GM23338 (cell line): ENCODE measurements around the gene ADGRD1. TPM values are rescaled to one million over a fixed set of nuclear protein-coding genes. Genes with fewer than 3 reads are reported as not detected.

Source experiments
- ATAC-seq: fragments of 200-7000 bp; cut with Tn5 transposase; 3 replicates; pipeline ENCODE4 v1.9.1; 2020
- DNase-seq: peaks from one replicate; pipeline ENCODE4 v3.0.0-alpha.2; 2015; ENCODE audit warnings: low spot score
- H2AFZ ChIP-seq: fragments of 200-600 bp; sonication (generic); 2 replicates; pipeline ENCODE4 v1.8.0; 2016; ENCODE audit warnings: antibody characterized with exemption, mild to moderate bottlenecking, moderate library complexity
- H3F3A ChIP-seq: fragments of 200-600 bp; sonication (generic); replicated peaks from 2 replicates; pipeline ENCODE4 v1.8.0; 2017; ENCODE audit warnings: antibody characterized with exemption, mixed run types, low read depth
- H3K27ac ChIP-seq: fragments of 200-600 bp; sonication (generic); 2 replicates; pipeline ENCODE4 v1.6.1; 2016; ENCODE audit warnings: low read depth
- H3K27me3 ChIP-seq: fragments of 200-600 bp; sonication (generic); 2 replicates; pipeline ENCODE4 v1.8.0; 2016; ENCODE audit warnings: mild to moderate bottlenecking, mixed run types, moderate library complexity; ENCODE audit not compliant: insufficient read depth
- H3K36me3 ChIP-seq: fragments of 200-600 bp; sonication (generic); 2 replicates; pipeline ENCODE4 v1.8.0; 2016; ENCODE audit warnings: mild to moderate bottlenecking; ENCODE audit not compliant: insufficient read depth
- H3K4me1 ChIP-seq: fragments of 200-600 bp; sonication (generic); 2 replicates; pipeline ENCODE4 v1.8.0; 2016; ENCODE audit warnings: mild to moderate bottlenecking, moderate library complexity; ENCODE audit not compliant: insufficient read depth
- H3K4me2 ChIP-seq: fragments of 200-600 bp; sonication (generic); 2 replicates; pipeline ENCODE4 v1.7.1; 2017; ENCODE audit warnings: mixed run types
- H3K4me3 ChIP-seq: fragments of 200-600 bp; sonication (generic); 2 replicates; pipeline ENCODE4 v1.6.1; 2016; ENCODE audit warnings: mixed run types
- H3K79me2 ChIP-seq: fragments of 200-600 bp; sonication (generic); replicated peaks from 2 replicates; pipeline ENCODE4 v1.8.0; 2017; ENCODE audit warnings: mild to moderate bottlenecking; ENCODE audit not compliant: insufficient read depth
- H3K9me2 ChIP-seq: fragments of 200-600 bp; sonication (generic); 2 replicates; pipeline ENCODE4 v1.8.0; 2017; ENCODE audit not compliant: insufficient read depth
- H4K20me1 ChIP-seq: fragments of 200-600 bp; sonication (generic); replicated peaks from 2 replicates; pipeline ENCODE4 v1.8.0; 2017; ENCODE audit warnings: mild to moderate bottlenecking; ENCODE audit not compliant: insufficient read depth
- H3K27ac Mint-ChIP-seq: 2 replicates; pipeline ENCODE4 v1.8.0; 2020; ENCODE audit warnings: inconsistent platforms, mild to moderate bottlenecking, moderate library complexity, mixed read lengths
- H3K27me3 Mint-ChIP-seq: 3 replicates; pipeline ENCODE4 v1.8.0; 2022; ENCODE audit warnings: low read depth, mild to moderate bottlenecking, moderate library complexity, mixed read lengths, inconsistent platforms; ENCODE audit not compliant: insufficient read depth, poor library complexity
- H3K36me3 Mint-ChIP-seq: 3 replicates; pipeline ENCODE4 v1.8.0; 2021; ENCODE audit warnings: low read depth, mild to moderate bottlenecking, inconsistent platforms, moderate library complexity, mixed read lengths
- H3K4me1 Mint-ChIP-seq: 3 replicates; pipeline ENCODE4 v1.8.0; 2020; ENCODE audit warnings: mild to moderate bottlenecking, inconsistent platforms, mixed read lengths
- H3K4me3 Mint-ChIP-seq: 3 replicates; pipeline ENCODE4 v1.8.0; 2021; ENCODE audit warnings: moderate library complexity, mild to moderate bottlenecking, inconsistent platforms, mixed read lengths
- H3K9me3 Mint-ChIP-seq: 3 replicates; pipeline ENCODE4 v1.8.0; 2020; ENCODE audit warnings: moderate library complexity, mild to moderate bottlenecking, inconsistent platforms, mixed read lengths
- CREB1 ChIP-seq: fragments of 250-450 bp; sonication (Bioruptor Pico); IDR thresholded peaks from 2 replicates; pipeline ENCODE4 v1.5.0; 2020; ENCODE audit warnings: low read depth, mild to moderate bottlenecking, moderate library complexity
- EZH2 ChIP-seq: fragments of 200-600 bp; sonication (generic); IDR thresholded peaks from one replicate; pipeline ENCODE4 v1.8.0; 2017; ENCODE audit warnings: antibody characterized with exemption, mild to moderate bottlenecking, low read depth; ENCODE audit not compliant: unreplicated experiment
- EZH2phosphoT487 ChIP-seq: fragments of 200-600 bp; sonication (generic); IDR thresholded peaks from one replicate; pipeline ENCODE4 v1.8.1; 2018; ENCODE audit warnings: antibody characterized with exemption; ENCODE audit not compliant: unreplicated experiment
- JUNB ChIP-seq: IDR thresholded peaks from one replicate; pipeline ENCODE4 v1.6.1; 2016; ENCODE audit warnings: antibody characterized with exemption; ENCODE audit not compliant: unreplicated experiment
- NANOG ChIP-seq: IDR thresholded peaks from 2 replicates; pipeline ENCODE4 v1.6.1; 2016; ENCODE audit warnings: antibody characterized with exemption, borderline replicate concordance
- POLR2AphosphoS5 ChIP-seq: IDR thresholded peaks from 2 replicates; pipeline ENCODE4 v1.6.1; 2016; ENCODE audit warnings: antibody characterized with exemption, low read depth
- STAT1 ChIP-seq: IDR thresholded peaks from one replicate; pipeline ENCODE4 v1.6.1; 2016; ENCODE audit warnings: antibody characterized with exemption; ENCODE audit not compliant: unreplicated experiment
- ZNF114 ChIP-seq: fragments of 250-450 bp; sonication (Bioruptor Pico); IDR thresholded peaks from 2 replicates; pipeline ENCODE4 v1.5.0; 2020; ENCODE audit warnings: mild to moderate bottlenecking, moderate library complexity
- ZNF331 ChIP-seq: fragments of 250-450 bp; sonication (Bioruptor Pico); IDR thresholded peaks from 2 replicates; pipeline ENCODE4 v1.5.0; 2020; ENCODE audit warnings: low read depth, mild to moderate bottlenecking, moderate library complexity
- polyA plus RNA-seq: library from polyadenylated mRNA; unstranded; fragments of >200 nt; fragmentation: Nextera tagmentation; extraction: Ambion mirVana; gene quantifications from 2 replicates; pipeline ENCODE4 v1.2.1, GENCODE V29; 2016
- total RNA-seq: library from RNA; depleted of rRNA; stranded (reverse); fragments of >200 nt; shearing (Covaris generic); gene quantifications from 2 replicates; pipeline ENCODE4 v1.2.3, GENCODE V29; 2014
- TF ChIP-seq, protein P1 (sequence below): IDR thresholded peaks from 2 replicates; pipeline ENCODE4 v1.6.1; 2016; ENCODE audit warnings: antibody characterized with exemption
- TF ChIP-seq, protein P2 (sequence below), 2 experiments: fragments of 200-600 bp in 1 of 2; sonication (generic) in 1 of 2; conservative IDR thresholded peaks; 2 replicates each; pipeline versions ENCODE4 v1.5.1 to v1.6.1; 2016 to 2017; ENCODE audit warnings: antibody characterized with exemption in 2 of 2, low read depth in 2 of 2, mild to moderate bottlenecking in 2 of 2, moderate library complexity in 1 of 2

ADGRD1 gene
- total and polyA plus RNA-seq, 2 experiments from 2014 or later = 1.4 TPM; not detected in 1

DNA sequence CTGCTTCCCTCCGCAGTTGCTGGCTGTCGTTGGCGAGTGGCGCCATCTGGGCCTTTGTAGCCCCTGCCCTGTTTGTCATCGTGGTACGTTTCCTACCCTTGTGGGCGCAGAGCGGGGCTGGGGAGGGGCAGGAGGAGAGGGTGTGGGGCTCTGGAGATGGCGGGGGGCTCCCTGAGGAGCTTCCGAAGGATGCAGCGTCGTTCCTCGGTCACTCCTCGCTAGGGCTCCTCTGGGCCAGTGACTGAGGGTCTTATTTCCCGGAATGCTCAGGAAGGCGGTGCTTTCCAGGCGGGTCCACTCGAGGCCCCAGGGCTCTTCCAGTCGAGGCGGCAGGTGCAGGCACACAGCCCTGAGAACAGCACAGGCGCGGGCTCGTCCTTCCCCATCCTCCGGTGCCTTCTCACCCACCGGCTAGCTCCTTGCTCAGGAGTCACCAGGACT is 167.1 kb downstream of the ADGRD1 start:
- Histone ChIP-seq H3K36me3 (no peaks in the 10 kb centered on the region), H3K9me2 (no peaks in the 10 kb centered on the region), H3K79me2 (no peaks in the 10 kb centered on the region), H3K27me3 (no peaks in the 10 kb centered on the region), H2AFZ (no peak overlapping the region), H3K4me3 (no peak overlapping the region), H3K4me2 (no peak overlapping the region), H4K20me1 (no peaks in the 10 kb centered on the region), H3K4me1 (no peaks in the 10 kb centered on the region), H3K27ac (no peak overlapping the region), H3F3A (no peaks in the 10 kb centered on the region)
- H3K27ac Mint-ChIP-seq = no peak overlapping the region
- no peaks in the 10 kb centered on the region for H3K36me3 Mint-ChIP-seq
- DNase-seq (no peak), ATAC-seq (no peak)
- no peak overlapping the region for H3K4me3 Mint-ChIP-seq
- peaks cover 5% of the 10 kb centered on the region for H3K27me3 Mint-ChIP-seq
- no peaks in the 10 kb centered on the region for H3K9me3 Mint-ChIP-seq
- no peak for TF ChIP-seq CREB1 (CRISPR knock-in tag)
- TF ChIP-seq, protein P1, sequence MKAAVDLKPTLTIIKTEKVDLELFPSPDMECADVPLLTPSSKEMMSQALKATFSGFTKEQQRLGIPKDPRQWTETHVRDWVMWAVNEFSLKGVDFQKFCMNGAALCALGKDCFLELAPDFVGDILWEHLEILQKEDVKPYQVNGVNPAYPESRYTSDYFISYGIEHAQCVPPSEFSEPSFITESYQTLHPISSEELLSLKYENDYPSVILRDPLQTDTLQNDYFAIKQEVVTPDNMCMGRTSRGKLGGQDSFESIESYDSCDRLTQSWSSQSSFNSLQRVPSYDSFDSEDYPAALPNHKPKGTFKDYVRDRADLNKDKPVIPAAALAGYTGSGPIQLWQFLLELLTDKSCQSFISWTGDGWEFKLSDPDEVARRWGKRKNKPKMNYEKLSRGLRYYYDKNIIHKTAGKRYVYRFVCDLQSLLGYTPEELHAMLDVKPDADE = no peak
- TF ChIP-seq EZH2 = no peak
- TF ChIP-seq, protein P2, sequence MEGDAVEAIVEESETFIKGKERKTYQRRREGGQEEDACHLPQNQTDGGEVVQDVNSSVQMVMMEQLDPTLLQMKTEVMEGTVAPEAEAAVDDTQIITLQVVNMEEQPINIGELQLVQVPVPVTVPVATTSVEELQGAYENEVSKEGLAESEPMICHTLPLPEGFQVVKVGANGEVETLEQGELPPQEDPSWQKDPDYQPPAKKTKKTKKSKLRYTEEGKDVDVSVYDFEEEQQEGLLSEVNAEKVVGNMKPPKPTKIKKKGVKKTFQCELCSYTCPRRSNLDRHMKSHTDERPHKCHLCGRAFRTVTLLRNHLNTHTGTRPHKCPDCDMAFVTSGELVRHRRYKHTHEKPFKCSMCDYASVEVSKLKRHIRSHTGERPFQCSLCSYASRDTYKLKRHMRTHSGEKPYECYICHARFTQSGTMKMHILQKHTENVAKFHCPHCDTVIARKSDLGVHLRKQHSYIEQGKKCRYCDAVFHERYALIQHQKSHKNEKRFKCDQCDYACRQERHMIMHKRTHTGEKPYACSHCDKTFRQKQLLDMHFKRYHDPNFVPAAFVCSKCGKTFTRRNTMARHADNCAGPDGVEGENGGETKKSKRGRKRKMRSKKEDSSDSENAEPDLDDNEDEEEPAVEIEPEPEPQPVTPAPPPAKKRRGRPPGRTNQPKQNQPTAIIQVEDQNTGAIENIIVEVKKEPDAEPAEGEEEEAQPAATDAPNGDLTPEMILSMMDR (conservative IDR thresholded peaks at IDR 0.05; ENCODE audit: low read depth in 2 of 2) = peak in 1 of 2 experiments; percentile 19; a peak in 2 of 4 replicates
- TF ChIP-seq ZNF114 = no peak
- no peak for TF ChIP-seq ZNF331 (CRISPR knock-in tag)
- no peaks in the 10 kb centered on the region for H3K4me1 Mint-ChIP-seq

DNA sequence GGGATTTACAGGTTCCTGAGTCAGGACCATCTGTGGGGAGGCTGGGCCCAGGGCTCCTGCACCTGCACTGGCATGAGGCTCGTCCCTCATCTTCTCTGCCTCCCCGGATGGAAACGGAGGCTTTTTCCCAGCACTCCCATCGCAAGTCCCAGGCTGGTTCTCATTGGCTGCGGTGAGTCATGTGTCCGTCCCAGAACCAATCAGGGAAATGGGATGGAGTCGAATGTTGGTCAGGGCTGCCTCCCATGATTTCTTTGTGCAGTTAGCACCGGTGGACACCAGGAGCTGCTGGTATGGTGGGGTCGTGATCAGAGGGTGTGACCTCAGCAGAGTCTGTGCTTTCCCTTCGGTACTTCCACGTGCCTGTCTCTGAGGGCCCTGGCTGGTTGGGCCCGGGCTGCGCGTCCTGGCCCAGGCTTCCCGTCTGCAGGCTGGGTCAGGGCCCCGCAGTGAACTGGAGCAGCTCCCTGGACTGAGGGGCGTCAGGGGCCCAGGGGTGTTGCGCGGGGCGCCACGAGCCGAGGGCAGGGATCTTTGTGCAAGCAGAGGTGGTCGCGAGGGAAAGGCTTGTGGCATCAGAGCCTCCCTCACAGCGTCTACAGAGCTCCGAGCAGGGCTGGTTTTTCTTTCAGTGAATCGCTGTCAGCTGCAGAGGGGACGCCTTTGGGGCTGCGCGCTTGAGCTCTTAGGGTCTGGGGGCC is 168.1 kb downstream of the ADGRD1 start:
- Mint-ChIP-seq H3K27me3 (peaks cover 5% of the 10 kb centered on the region), H3K4me3 (no peak overlapping the region), H3K27ac (no peak overlapping the region), H3K36me3 (no peaks in the 10 kb centered on the region), H3K9me3 (no peaks in the 10 kb centered on the region), H3K4me1 (no peaks in the 10 kb centered on the region)
- no peak for DNase-seq
- Histone ChIP-seq H3K9me2 (no peaks in the 10 kb centered on the region), H3F3A (no peaks in the 10 kb centered on the region), H3K4me2 (no peak overlapping the region), H4K20me1 (no peaks in the 10 kb centered on the region), H3K79me2 (no peaks in the 10 kb centered on the region), H2AFZ (no peak overlapping the region), H3K36me3 (no peaks in the 10 kb centered on the region), H3K27me3 (no peaks in the 10 kb centered on the region), H3K4me1 (no peaks in the 10 kb centered on the region), H3K4me3 (no peak overlapping the region), H3K27ac (no peak overlapping the region)
- peak; percentile 33; the same call in 2 of the 3 replicates for ATAC-seq
- TF ChIP-seq JUNB (no peak), POLR2AphosphoS5 (no peak), EZH2phosphoT487 (no peak), NANOG (no peak), ZNF114 (no peak), CREB1 (CRISPR knock-in tag) (no peak), STAT1 (no peak)
- TF ChIP-seq, protein P2 (conservative IDR thresholded peaks at IDR 0.05; ENCODE audit: low read depth in 2 of 2) = no peak
- TF ChIP-seq, protein P1 = no peak
